ENCODE measurements around the gene SYK.
A peak's percentile ranks its signal among the peaks of the same experiment; 100 is the strongest.
"Not testable (repeated sequence)": the region's sequence is repeated elsewhere in the genome, so short reads cannot be mapped to it uniquely, and the experiment has no call there.

Gene SYK

DNA sequence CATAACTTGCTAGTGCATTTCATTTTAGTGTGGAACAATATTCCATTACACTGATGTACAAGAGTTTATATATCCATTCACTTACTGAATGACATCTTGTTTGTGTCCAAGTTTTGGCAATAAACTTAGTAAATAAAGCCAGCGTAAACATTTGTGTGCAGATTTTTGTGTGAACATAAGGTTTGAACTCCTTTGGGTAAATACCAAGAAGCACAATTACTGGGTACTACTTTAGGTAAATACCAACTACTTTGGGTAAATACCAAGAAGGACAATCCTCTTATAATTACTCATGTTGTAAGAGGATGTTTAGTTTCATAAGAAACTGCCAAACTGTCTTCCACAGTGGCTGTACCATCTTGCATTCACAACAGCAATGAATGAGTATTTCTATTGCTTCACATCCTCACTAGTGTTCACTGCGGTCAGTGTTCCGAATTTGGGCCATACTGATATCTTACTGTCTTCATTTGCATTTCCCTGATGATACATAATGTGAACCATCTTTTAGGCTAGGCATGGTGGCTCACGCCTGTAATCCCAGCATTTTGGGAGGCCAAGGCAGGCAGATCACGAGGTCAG is 2.3 kb upstream of the SYK start:
- peak in 1 of 2 donors; percentile 19 for DNase-seq

DNA sequence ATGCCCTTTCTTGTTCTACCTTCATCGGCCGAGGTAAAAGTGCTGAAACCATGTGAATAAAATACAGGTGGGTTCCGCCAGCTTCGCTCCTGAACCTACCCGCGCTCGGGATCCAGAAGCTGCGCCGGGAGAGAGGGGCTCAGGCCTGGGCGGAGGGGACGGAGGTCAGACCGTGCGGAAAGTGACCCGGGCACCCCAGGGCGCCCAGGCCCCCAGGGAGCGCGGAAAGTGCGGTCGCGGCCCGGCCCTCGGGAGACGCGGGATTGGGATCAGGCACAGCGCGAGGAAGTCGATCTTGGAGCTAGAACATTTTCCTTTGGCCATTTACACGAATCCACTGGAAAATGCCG is 329 bp downstream of the SYK start:
- DNase-seq, result no peak

DNA sequence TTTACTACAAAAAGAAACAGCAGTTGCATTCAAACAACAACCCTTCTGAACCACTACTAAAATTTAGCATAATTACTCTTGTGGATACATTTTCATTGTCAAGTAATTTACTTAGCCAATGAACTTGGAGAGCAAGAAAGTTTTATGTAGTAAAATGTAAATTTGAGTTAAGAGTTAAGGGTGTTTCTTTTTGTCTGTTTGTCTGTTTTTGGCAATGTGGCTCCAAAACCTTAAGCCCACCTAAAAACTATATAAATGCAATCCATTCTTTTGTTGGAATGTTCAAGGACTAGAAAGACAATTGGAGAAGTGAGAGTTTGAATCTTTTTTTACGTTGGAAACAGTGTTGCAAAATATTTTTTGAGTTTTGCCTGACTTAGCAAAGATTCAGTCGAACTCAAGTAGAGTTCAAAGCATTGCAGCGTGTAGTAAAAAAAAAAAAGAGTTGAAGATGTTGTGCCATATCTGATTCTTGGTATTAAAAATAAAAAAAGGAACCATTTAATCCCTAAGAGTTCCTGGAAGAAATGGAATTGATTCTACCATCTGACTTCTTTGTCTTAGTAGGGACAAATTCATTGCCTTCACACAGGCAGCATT is 867 bp downstream of the SYK start:
- DNase-seq, result no peak

DNA sequence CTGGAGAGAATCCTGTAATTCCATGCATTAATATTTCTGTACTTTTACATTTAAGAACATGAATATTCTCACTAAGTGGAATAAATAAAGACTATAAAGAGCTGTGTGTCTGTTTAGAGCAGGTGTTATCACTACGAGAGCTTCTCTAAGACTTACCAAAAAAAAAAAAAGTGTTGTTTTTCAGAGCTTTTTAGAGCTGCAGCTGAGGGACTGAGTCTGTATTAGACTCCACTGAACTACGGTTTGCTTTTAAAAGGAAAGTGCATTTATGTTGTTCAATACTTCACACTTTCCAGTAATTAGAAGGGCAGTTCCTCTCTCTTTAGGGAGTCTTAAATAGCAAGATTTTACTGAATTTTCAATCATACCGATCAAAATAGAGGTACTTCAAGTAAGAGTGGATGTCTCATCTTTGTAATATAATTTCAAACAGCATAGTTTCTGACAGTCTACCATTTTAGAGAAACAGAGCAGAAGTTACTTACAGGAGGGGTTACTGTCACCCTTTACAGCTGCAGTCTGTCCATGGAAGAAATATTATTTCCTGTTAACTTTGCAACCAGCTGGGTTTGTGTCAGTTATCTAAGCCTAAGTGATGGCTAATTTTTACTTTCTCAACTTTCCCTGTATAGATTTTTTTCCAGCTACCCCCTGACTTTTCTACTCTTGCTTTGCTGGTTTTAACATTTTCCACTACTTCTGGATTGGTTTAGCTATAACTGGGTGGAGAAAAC is 2.4 kb downstream of the SYK start:
- DNase-seq, result no peak

DNA sequence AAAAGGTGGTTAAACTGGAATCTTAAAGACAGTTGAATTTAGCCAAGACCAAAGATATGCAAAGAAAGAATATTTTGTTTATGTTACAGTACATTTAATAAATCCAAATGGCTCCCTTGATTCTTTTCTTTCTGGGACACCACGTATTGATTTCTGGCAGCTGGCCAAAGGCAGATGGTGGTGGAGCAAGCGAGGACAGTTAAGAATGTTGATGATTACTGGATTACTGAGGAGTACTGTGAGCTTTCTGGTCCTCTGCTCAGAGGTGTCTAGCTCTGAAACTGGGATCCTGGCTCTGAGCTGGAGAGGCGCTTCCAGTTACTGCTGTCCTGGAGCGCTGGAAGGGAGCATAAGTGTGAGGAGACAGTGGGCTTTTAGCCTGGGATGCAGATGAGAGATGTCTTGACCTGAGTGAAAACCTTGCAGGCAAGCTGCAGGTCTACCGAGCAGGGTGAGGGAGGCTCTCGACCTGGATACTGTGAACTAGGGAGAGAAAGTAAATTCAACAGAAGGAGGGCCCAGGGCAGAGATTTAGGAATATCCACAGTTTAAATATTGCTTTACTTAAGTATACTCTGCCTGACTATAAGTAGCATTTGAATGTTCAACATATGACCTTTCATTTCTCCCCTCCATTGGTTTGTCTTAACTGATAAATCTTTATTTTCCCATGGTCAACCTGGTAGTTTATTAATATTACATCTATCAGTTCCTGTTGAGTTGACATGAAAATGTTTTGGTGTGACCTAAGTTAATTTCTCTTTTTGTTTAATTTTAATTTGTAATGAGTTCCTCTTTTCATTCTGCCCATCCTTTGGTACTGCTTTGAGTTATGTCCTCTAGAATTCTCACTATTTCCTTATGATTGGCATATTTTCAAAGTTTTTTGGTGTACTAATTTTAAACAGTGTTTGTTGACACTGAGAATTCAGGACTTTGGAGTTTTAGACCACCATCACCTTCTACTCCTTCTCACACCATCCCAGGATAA is 3.7 kb downstream of the SYK start:
- no peak for DNase-seq

DNA sequence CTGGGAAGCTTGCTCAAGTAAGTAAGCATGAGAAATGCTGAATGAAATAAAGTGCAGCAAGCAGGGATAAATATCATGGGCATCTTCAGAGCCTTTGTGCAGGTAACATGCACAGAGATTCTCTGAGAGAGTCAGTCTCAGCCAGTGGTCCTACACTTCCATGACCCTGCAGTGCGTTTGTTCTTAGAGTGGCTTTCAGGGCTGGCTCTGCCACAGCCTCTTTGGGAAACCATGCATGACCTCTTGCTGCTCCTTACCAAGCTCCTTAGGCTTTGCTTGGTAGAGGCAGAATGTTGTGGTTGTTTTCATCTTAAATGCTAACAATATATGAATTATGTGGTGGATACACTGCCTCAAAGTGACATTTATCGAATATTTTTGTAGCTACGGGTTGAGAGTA is 5.4 kb downstream of the SYK start:
- no peak for DNase-seq

DNA sequence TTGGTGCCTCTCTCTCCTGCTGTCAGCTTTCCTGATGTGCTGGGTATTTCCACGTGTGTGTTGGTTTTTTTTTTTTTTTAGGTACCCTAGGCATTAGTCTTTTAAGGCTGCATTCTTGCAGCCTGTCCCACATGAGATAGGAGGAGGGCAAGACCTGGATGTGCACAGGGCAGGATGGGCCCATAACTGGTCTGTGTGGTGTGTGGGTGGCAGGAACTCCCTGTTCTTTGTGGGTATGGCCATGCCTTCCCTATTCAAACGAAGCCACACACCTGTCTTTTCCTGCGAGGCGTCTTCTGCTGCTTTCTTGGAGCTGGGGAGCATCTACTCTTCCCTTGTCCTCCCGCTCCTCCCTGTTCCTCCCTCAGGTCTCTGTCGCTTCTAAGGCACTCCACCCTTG is 6.8 kb downstream of the SYK start:
- no peak for DNase-seq

DNA sequence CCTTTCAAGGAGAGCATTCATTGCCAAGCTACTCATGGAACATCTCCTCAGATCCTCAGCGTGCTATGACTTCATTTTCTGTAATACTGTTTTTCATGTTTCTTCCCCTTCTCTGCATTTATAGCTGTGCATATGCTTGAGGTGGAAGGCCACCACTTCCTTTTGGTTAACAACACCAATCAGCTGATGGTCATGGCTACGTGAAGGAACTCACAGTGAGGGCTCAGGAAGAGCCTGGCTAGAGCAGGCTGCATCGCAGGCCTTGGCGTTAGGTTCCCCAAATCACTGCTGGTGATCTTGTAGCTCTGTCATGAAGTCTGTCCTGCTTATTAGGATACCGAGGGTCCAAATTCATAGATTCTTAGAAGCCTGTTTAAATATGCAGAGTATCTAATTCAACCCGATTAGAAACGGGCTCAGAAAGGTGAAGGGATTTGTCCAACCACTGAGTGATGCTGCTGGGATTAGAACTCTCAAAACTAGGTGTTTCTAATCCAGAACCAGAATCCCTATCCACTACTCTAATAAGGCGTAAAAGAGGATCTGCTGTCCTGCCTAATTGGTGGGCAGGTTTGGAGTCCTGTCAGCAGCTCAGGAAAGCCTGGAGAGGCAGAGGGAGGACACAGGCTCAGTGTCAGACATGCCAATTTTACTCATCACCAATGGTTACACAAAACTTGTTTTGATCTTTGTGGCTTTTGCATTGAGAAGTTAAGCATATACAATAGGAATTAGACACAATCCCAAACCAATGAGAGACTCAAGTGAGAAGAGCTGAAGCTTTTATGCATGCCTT is 7.5 kb downstream of the SYK start:
- DNase-seq, result peak; percentile 17 to 24

DNA sequence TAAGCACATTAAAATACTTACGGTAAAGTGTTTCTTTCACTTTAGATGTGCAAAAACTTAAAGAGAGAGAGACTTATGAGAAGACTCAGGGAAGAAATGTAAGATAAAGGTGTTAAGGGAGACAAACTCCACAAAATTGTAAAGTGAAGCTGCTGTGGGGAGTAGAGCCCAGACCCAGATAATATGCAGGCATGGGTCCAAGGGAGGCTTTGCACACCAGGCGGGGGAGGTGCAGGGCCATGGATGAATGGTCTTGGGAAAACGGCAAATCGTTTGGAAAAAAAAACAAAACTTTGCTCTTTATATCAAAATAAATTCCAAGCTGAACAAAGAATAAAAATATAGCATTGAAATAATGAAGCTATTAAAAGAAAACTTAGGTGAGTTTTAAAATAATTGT is 9.1 kb downstream of the SYK start:
- no peak for DNase-seq

DNA sequence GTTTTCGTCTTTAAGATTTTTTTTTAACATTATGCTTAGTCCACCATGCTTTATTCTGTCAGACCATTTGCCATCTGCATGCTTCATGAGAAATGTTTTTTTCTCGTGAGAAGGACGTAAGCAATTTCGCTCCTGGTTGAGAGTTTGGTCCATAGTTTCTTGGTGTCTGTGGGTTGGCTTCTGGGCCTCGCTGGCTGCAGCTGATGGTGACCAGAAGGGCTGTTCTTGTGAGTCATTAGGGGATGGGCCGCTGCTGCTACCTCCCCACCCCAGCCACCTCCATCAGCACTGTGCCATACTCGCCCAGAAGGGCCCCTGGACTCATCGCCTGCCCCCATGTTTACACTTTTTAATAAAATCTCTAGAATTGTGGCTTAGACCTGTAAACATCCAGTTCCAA is 11.4 kb downstream of the SYK start:
- no peak for DNase-seq

DNA sequence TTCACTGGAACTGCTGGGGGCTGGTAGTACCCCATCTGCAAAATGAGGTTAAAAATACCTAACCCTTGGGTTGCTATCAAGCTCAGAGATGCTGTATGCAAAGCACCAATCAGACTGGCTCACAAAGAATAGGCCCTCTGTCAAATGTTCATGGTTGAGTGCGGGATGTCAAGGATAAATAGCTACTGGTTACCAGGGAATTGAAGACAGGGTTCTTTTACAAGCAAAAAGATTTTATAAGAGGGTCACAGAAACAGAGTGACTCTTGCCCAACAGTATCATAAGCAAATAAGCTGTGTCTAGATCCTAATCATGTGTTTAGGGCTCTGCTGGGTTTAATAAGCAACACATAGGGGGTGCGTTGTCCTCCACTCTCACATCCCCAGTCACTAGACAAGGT is 11.9 kb downstream of the SYK start:
- no peak for DNase-seq

DNA sequence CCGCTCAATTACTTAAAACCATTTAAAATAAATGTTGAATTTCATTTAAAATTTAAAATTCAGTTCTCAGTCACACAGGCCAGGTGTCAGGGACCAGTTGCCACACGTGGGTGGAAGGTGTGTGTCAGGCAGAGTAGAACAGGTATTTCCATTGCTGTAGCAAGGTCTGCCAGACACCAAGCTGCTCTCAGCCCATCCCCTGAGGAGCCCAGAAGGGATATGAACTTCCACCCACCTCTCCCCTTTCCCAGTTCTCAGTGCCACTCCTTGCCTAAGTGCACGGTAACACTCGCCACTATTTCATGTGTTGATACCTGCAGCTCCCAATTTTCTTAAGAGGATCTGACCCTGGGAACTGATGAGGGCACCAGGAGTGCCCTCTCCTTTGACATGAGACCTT is 12.7 kb downstream of the SYK start:
- no peak for DNase-seq

DNA sequence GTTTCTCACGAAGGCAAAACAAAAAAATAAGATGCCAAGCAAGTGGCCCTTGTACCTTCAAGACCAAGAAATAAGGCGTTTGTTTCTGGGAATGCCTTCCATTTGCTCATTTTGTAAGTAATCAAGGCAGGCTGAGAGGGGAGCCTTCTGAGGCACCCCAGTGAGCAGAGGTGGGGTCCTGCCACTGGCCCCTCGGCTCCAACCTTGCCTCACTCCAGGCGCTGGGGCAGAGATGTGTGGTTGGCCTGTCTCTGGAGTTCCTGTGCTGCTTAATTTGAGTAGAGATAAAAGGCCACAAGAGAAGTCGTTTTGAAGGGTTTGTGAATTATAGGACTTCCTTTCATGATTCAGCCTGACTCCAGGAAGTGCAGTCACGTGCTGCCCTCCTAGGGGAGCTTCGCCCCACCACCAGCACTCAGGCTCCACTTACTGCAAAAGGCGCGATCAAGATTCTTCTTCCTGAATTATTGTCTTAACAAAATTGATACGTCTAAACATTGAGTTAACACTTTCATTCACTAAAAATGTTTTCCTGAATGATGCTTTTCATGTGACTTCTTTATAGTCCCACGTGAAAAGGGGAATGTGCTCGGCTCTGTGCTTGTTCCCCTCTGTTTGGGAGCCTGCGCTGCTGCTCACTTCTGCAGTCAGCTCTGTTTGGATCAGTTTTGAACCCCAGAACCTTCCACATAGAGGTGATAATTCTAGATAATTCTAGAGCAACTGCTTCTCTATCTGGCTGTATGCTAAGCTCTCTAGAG is 13.7 kb downstream of the SYK start:
- peak in 1 of 2 donors; percentile 18 for DNase-seq

DNA sequence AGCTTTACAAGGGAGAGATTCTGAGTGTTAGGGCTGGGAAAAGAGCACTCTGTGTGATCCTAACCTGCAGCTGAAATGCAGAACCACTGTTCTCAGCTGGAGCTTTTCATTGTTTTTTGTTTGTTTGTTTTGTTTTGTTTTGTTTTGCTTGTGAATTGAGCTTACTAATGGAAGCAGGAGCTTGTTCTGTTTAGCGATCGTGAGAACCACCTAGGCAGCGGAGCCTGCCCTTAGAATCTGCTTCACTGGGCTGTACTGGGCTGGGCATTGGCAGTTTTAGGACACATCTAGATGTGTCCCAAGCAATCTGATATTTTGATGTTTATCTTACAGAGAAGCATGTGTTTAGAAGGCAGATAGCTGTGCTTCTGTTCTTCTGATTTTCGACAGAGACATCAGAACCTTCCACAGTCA is 14.3 kb downstream of the SYK start:
- no peak for DNase-seq

DNA sequence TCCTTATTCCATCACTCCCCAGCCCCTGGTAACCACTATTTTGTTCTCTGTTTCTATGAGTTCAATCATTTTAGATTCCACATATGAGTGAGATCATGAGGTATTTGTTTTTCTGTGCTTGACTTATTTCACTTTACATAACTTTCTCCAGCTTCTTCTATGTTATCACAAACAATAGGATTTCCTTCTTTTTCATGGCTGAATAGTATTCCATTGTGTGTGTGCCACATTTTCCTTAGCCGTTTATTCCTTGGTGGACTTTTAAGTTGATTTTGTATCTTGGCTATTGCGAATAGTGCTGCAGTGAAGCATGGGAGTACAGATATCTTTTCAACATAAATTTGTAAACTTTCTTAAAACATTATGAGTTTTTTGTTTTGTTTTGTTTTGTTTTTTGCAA is 15.1 kb downstream of the SYK start:
- DNase-seq, result no peak

DNA sequence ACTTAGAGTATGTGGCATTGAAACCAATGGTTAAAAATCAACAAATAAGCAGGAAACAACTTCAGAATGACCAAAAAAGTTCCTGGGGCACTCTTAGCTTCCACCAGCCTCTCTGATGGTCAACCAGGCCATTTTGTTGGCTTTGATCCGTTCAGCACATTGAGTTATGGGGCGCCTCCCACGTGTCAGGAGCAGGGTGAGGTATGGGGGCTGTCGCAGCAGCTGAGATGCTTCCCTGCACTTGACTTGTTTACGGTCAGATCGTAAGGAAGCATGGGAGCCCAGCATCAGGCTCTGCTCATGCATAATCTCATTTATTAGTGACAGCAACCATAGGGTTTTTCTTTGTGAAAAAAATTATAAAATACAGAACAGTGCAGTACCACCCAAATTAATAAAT is 16.7 kb downstream of the SYK start:
- no peak for DNase-seq

DNA sequence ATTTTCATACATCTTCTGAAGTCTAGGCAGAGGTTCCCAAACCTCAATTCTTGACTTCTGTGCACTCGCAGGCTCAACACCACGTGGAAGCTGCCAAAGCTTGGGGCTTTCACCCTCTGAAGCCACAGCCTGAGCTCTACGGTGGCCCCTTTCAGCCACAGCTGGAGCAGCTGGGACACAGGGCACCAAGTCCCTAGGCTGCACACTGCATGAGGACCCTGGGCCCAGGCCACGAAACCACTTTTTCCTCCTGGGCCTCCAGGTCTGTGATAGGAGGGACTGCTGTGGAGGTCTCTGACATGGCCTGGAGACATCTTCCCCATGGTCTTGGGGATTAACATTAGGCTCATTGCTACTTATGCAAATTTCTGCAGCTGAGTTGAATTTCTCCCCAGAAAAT is 18.8 kb downstream of the SYK start:
- DNase-seq, result not testable (repeated sequence)

DNA sequence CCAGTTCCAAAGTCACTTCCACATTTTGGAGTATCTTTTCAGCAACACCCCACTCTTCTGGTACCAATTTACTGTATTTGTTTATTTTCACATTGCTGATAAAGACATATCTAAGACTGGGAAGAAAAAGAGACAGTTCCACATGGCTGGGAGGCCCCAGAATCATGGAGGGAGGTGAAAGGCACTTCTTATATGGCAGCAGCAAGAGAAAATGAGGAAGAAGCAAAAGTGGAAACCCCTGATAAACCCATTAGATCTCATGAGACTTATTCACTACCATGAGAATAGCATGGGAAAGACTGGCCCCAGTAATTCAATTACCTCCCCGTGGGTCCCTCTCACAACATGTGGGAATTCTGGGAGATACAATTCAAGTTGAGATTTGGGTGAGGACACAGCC is 19.6 kb downstream of the SYK start:
- not testable (repeated sequence) for DNase-seq

DNA sequence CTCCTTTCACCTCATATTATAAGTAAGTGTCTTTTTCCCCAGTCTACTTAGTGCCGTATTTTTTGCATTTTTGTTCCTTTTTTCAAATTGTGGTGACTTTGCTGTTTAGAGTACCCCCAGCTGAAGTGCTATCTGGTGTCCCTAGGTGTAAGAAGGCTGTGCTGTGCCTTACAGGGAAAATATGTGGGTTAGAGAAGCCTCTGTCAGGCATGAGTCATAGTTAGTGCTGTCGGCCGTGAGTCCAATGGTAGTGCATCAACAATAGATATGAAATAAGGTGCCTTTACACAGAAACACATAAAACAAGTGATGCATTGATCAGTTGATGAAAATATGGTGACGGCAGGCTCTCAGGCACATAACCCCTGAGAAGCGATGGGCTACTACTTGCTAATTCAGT is 20.1 kb downstream of the SYK start:
- no peak for DNase-seq

DNA sequence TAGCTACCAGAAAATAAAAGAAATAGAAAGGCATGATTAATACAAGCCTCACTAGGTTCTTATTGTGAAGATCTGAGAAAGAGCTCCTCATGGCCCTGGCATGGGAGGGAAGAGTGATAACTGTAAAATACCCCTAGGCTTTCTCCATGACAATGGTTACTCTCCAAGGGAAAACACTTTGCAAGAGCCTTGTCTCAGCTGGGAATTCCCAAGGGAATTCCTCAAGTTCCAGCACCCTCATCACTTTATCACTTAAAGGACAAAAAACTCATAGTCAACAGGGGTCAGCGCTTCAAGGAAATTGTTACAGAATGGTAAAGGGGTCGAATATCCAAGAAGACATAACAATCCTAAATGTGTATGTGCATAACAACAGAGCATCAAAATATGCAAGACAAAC is 21.2 kb downstream of the SYK start:
- DNase-seq, result no peak

DNA sequence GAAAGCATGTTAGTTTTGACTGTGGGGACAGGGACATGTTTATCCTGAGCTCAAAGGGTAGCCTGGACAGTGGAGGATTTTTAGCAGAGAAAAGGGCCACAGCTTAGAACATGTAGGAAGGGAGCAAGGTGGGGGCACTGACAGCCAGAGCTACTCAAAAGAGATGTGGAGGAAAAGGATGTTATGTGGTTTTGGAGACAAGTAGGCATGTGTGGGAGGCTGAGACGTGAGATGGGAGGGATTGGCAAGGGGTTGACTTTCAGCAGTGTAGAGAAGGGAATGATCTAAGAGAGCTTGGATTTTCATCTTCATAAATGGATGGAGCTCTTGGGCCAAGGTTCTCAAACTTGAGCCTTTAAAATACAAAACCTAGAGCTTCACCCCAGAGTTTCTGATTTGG is 24.0 kb downstream of the SYK start:
- DNase-seq, result no peak

Data from CD4-positive, alpha-beta T cell treated with Interferon alpha-2 for 1 hour (primary cell).